CD4-positive, alpha-beta T cell treated with Interleukin-6 for 4 hours (primary cell): ENCODE data around the gene ADGRV1.
"Not testable (repeated sequence)": the region's sequence is repeated elsewhere in the genome, so short reads cannot be mapped to it uniquely, and the experiment has no call there.

Source experiments
- DNase-seq: peaks from one replicate; pipeline ENCODE4 v3.0.0-alpha.2; 2020; ENCODE audit warnings: mixed read lengths

The ADGRV1 gene

DNA sequence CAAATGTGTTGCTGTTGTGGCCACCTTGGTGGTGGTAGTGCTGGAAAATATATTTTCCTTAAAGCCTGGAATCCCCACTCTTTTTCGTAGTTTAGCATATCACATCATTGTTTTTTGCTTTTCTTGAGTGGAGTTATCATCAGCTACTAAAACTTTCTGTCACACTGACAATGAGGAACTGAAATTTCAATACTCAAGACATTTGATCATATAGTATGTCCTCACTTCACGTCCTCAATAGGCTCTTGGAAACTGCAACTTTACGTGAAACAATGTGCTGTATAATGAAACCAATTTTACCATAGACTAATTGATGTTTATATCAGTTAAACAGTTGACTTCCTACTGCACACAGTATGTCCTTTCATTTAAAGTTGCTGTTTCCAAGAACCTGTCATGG, 265.8 kb downstream of the ADGRV1 start:
- no peak for DNase-seq

GRCh38 chr5:90830058-90830457, 271.5 kb downstream of the ADGRV1 start:
- no peak for DNase-seq

DNA sequence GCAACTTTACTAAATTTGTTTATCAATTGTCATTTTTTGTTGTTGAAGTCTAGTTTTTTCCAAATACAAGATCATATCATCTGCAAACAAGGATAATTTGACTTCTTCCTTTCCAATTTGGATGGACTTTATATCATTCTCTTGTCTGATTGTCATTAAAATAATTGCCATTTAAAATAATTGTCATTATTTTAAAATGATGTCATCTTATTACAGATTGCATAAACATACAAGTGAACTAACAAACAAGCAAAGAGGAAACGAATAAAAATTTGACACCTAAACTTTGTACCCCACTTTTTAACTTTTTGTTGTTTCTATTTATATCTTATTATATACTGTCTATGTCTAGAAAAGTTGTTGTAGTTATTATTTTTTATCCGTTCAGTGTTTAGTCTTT, 275.2 kb downstream of the ADGRV1 start:
- DNase-seq = no peak

DNA sequence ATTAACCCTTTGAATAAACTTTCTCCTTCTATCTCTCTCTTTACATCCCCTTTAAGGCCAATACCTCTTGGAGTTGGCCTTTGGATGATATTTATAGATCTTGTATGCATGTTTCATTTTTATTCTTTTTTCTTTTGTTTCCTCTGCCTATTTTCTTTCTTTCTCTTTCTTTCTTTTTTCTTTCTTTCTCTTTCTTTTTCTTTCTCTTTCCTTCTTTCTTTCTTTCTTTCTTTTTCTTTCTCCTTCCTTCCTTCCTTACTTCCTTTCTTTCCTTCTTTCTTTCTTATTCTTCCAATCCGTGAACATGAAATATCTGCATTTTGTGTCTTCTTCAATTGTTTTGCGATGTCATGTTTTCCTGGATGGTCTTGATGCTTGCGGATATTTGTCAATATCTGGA, 276.1 kb downstream of the ADGRV1 start:
- no peak for DNase-seq

GRCh38 chr5:90843443-90843842, 284.8 kb downstream of the ADGRV1 start:
- no peak for DNase-seq

- no peak for DNase-seq
Observed at GRCh38 chr5:90844931-90845330, 286.3 kb downstream of the ADGRV1 start.

- DNase-seq = no peak
Observed at GRCh38 chr5:90845723-90846554, 287.3 kb downstream of the ADGRV1 start.

GRCh38 chr5:90847606-90848005, 289.0 kb downstream of the ADGRV1 start:
- DNase-seq = not testable (repeated sequence)

- DNase-seq = no peak
Observed at GRCh38 chr5:90849939-90850338, 291.3 kb downstream of the ADGRV1 start.

DNA sequence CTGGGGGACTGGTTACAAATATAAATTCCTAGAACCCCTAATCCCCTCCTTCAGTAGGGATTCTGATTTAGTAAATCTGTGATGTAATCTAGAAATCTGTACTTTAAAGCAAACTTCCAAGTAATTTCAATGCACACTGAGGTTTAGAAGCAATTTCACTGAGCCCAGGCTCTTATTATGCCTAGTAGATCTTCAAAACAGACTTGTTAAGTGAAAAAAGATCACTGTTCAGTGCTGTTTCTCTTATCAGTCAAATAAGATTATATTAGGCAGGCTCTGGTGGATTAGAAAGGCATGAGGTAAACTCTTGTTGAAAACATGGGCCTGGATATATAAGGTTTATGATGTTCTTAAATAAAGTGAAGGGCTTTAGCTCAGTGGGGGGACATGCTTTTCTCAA, 293.9 kb downstream of the ADGRV1 start:
- DNase-seq = no peak

DNA sequence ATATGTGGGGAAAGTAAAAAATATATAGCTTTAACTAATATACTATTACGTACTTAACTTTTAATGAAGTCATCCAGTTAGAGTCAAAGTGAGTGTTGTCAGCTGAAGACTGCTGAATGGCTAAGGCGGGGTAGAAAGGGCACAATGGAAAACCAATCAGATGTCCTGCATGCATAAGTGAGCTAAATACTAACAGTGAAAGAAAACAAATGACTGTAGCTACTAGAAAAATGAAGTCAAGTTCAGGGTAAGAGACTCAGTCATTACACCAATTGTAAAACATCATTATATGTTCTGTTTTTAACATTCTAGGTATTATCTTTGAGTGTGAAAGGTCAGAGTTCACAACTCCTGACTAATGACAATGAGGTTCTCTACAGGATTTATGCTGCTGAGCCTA, 295.2 kb downstream of the ADGRV1 start:
- DNase-seq = no peak

DNA sequence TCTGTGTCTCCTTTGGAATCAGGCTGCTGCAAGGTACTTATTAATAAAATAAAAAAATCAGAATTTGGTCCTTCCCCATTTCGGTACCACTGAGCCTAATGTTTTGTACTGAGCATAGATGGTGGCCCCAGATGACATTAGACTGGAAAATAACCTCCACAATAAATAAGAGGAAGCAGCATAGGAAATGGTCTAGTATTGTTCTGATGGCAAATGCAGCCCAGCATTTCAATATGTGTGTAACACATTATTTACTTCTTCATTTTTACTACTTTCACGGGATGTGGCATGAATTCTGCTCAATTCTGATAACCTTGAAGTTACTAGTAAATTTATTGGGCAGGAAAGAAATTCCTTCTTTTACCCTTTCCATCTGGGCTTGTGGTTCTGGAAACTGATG, 295.6 kb downstream of the ADGRV1 start:
- no peak for DNase-seq

GRCh38 chr5:90855296-90856010, 296.9 kb downstream of the ADGRV1 start:
- no peak for DNase-seq

- DNase-seq = no peak
Observed at GRCh38 chr5:90861843-90862586, 303.4 kb downstream of the ADGRV1 start.

GRCh38 chr5:90865180-90865579, 306.6 kb downstream of the ADGRV1 start:
- no peak for DNase-seq

- DNase-seq = no peak
Observed at GRCh38 chr5:90866333-90866732, 307.7 kb downstream of the ADGRV1 start.

GRCh38 chr5:90866915-90867731, 308.5 kb downstream of the ADGRV1 start:
- DNase-seq = no peak

- DNase-seq = no peak
Observed at GRCh38 chr5:90868799-90869198, 310.2 kb downstream of the ADGRV1 start.

DNA sequence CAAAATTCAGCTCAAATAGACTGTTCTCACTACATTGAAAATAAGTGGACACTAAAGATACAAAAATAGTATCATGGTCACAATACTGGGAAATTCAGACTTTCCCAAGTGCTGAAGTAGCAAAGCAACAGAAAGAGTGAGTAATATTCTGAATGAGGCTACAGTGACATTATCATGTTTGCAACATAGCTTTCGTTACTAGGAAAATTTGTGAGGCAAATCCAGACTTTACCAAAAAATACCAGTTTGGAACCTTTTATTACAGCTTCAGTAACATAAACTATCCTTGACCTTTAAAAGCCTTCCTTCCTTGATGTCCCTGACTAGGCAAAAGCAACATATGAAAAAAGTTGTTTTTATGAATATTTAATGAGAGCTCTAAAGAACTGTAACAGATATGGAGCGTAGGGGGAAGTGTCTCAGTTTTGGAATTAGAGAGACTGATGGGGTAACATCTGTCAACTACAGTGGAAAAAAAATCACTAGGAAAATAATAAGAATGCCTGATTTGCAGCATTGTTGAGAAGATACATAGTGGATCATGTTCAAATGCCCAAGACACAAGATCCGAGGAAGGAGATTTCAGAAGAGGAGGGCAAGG, 312.9 kb downstream of the ADGRV1 start:
- no peak for DNase-seq

DNA sequence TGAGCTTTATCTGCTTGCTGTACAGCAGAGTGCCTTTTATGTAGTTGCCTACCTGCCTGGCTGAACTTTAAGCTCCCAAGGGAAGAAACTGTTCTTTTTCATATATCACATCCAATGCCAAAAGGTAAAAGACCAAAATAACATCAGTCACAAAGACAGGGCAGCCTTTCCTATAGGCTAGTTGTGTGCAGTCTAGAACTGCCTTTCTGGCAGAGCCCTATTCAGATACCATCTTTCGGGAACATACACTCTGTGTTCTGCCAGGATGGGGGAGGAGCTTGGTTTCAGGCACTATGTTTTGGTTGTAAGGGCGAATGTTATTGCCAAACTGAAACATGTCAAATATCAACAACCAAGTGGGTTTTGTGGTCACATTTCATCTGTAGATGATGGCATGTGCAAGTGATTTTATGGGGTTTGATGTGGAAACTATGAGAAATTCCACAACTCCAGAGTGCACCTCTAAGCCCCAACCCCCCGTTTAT, 314.5 kb downstream of the ADGRV1 start:
- DNase-seq = peak; percentile 25

DNA sequence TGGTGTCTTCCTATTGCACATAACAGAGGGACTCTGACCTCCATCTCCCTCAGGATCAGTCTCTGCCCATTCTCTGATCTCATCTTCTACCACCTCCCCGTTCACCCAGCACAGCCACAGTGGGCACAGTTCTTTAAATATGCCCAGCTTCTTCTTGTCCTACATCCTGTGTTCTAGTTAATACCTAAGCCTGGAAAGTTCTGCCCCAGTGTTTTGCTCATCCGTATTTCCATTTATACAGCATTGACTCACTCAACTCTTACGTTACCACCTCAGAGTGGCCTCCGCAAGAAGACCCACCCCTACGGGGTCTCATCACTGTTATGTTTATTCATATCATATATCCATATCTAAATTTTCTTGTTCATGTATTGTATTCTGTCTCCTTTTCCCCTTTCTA, 315.5 kb downstream of the ADGRV1 start:
- no peak for DNase-seq

DNA sequence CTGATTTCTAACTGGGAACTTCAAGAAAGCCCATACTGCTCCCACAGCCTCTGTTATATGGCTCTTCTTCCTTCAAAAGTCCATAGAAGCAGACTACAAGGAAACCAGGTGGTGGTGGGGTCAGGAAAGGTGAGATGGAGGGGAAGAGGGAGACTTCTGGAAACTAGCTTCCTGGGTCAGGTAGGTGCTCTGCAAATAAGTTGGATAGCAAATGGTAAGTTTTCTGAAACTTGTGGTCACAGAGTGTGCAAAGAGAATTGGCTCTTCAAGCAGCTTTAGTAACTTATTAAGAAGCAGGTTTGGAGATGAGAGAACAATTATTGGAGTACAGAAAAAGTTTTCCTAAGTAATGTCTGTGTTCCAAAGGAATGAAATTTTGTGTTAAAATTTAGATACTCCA, 316.9 kb downstream of the ADGRV1 start:
- no peak for DNase-seq
